ENCODE results near the gene MMP10.

DNA sequence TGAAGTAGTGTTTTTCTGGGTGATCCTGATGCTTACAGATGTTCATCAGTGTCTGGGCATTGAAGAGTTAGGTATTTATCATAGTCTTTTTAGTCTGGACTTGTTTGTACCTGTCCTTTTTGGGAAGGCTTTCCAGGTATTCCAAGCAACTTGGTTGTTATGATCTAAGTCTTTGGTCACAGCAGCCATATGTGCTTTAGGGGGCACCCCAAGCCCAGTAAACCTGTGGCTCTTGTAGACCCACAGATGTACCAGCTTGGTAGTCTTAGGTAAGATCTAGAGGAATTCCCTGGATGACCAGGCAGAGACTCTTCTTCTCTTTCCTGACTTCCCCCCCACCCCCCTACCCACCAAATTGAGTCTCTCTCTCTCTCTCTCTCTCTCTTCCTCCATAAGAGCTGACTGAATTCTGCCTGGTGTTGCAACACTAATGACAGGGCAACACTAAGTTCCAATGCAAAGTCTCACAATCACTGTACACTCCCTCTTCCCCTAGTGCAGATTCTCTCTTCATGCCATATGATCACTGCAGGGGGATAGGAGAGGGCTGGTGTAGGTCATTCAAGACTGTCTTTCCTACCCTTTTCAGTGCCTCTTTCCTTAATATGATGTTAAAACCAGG is 31.2 kb downstream of the MMP10 start:
- TF ChIP-seq, protein P1, sequence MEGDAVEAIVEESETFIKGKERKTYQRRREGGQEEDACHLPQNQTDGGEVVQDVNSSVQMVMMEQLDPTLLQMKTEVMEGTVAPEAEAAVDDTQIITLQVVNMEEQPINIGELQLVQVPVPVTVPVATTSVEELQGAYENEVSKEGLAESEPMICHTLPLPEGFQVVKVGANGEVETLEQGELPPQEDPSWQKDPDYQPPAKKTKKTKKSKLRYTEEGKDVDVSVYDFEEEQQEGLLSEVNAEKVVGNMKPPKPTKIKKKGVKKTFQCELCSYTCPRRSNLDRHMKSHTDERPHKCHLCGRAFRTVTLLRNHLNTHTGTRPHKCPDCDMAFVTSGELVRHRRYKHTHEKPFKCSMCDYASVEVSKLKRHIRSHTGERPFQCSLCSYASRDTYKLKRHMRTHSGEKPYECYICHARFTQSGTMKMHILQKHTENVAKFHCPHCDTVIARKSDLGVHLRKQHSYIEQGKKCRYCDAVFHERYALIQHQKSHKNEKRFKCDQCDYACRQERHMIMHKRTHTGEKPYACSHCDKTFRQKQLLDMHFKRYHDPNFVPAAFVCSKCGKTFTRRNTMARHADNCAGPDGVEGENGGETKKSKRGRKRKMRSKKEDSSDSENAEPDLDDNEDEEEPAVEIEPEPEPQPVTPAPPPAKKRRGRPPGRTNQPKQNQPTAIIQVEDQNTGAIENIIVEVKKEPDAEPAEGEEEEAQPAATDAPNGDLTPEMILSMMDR (IDR thresholded peaks at IDR 0.05): no peak
- TF ChIP-seq, protein P2, sequence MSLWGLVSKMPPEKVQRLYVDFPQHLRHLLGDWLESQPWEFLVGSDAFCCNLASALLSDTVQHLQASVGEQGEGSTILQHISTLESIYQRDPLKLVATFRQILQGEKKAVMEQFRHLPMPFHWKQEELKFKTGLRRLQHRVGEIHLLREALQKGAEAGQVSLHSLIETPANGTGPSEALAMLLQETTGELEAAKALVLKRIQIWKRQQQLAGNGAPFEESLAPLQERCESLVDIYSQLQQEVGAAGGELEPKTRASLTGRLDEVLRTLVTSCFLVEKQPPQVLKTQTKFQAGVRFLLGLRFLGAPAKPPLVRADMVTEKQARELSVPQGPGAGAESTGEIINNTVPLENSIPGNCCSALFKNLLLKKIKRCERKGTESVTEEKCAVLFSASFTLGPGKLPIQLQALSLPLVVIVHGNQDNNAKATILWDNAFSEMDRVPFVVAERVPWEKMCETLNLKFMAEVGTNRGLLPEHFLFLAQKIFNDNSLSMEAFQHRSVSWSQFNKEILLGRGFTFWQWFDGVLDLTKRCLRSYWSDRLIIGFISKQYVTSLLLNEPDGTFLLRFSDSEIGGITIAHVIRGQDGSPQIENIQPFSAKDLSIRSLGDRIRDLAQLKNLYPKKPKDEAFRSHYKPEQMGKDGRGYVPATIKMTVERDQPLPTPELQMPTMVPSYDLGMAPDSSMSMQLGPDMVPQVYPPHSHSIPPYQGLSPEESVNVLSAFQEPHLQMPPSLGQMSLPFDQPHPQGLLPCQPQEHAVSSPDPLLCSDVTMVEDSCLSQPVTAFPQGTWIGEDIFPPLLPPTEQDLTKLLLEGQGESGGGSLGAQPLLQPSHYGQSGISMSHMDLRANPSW (CRISPR knock-in tag; conservative IDR thresholded peaks at IDR 0.05; ENCODE audit: low read depth): no peak
- TF ChIP-seq ZNF232 (CRISPR knock-in tag; IDR thresholded peaks at IDR 0.05) (no peak), SP1 (CRISPR knock-in tag; conservative IDR thresholded peaks at IDR 0.05) (no peak), ESRRA (CRISPR knock-in tag; IDR thresholded peaks at IDR 0.05; ENCODE audit: borderline replicate concordance) (no peak), ETV6 (CRISPR knock-in tag; IDR thresholded peaks at IDR 0.05) (no peak)
- TF ChIP-seq, protein P3, sequence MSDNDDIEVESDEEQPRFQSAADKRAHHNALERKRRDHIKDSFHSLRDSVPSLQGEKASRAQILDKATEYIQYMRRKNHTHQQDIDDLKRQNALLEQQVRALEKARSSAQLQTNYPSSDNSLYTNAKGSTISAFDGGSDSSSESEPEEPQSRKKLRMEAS (CRISPR knock-in tag; IDR thresholded peaks at IDR 0.05): no peak

Data from WTC11 (cell line).